Measurements from ENCODE around the gene TVP23A.

- TF ChIP-seq CTCF (IDR thresholded peaks at IDR 0.05; ENCODE audit: low read length) (no peak), EZH2 (optimal IDR thresholded peaks at IDR 0.05; ENCODE audit: low read depth, low read length) (no peak), EZH2phosphoT487 (IDR thresholded peaks at IDR 0.05; ENCODE audit: low read length) (no peak)
Measured at GRCh38 chr16:10831894-10832886, 13.6 kb upstream of the TVP23A start.
